Measurements from ENCODE around the gene LGALS4.
"Not testable (repeated sequence)": the region's sequence is repeated elsewhere in the genome, so short reads cannot be mapped to it uniquely, and the experiment has no call there.

Gene LGALS4, protein sequence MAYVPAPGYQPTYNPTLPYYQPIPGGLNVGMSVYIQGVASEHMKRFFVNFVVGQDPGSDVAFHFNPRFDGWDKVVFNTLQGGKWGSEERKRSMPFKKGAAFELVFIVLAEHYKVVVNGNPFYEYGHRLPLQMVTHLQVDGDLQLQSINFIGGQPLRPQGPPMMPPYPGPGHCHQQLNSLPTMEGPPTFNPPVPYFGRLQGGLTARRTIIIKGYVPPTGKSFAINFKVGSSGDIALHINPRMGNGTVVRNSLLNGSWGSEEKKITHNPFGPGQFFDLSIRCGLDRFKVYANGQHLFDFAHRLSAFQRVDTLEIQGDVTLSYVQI

DNA sequence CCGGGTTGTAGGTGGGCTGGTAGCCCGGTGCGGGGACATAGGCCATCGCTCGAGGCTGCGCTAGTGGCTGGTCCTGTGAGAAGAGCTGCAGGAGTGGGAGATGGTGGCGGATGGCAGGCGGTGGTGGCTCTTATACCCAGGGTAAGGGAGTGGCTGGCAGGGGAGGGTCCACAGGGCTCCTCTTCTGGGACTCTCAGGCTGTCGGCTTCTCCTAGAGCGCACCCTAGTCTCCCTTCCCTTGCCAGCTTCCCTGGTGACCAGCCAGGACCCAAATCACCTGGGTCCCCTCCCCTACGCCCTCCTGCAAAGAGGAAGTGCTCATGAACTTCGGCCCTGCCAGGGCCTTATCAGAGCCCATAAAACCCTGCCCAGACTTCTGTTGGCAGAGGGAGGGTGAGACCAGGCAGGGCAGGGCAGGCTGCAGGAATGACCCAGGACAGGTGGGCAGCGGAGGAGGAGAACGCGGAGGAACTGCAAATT is at the start of gene LGALS4:
TSS of gene LGALS4 (minus strand) at position 105 of the 480 bp plus-strand sequence. CDS start at position 46, 59 bp downstream.
- no peak for DNase-seq (ENCODE audit: low read depth in 4 of 4, low spot score in 1 of 4)

DNA sequence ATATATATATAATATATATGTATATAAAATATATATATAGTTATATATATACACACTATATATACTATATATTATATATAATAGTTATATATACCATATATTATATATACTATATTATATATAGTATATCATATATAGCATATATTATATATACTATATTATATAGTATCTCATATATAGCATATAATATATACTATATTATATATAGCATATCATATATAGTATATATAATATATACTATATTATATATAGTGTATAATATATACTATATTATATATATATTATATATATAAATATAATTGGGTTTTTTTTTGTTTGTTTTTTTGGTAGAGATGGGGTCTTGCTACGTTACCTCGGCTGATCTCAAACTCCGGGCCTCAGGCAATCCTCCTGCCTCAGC is 48.6 kb upstream of the LGALS4 start:
- DNase-seq (ENCODE audit: low read depth in 4 of 4, low spot score in 1 of 4): no peak

DNA sequence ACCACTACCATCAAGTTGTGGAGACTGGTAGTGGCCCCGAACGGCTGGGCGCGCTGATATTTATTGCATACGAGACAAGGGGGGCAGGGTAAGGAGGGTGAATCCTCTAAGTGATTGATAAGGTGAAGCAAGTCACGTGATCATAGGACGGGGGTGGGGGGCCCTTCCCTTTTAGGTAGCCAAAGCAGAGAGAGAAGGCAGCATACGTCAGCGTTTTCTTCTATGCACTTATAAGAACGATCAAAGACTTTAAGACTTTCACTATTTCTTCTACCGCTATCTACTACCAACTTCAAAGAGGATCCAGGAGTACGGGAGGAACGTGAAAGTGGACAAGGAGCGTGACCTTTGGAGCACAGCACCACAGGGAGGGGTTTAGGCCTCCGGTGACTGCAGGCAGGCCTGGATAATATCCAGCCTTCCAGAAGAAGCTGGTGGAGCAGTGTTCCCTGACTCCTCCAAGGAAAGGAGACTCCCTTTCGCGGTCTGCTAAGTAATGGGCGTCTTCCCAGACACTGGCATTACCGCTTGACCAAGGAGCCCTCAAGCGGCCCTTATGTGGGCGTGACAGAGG is 47.0 kb upstream of the LGALS4 start:
- DNase-seq (ENCODE audit: low read depth in 4 of 4, low spot score in 1 of 4): not testable (repeated sequence)

DNA sequence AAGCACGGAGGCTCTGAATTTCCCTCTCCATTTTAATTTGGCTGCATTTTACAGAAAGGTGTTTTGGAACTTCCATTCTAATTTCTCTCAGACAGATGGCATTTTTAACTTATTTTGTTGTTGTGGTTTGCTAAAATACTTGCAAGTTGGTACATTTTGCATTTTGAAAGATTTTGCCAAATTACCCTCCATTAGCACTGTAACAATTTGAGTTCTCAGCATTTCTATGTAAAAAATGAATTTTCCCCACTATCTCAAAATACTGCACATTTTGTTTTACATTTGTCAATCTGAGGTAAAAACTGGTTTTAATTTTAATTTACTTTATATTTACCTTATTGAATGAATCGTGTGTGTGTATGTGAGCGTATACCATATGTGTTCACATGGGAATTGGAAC is 44.1 kb upstream of the LGALS4 start:
- DNase-seq (ENCODE audit: low read depth in 4 of 4, low spot score in 1 of 4): no peak

- DNase-seq (ENCODE audit: low read depth in 4 of 4, low spot score in 1 of 4): not testable (repeated sequence)
These were observed 43.0 kb upstream of the LGALS4 start for GRCh38 chr19:38855751-38856150.

DNA sequence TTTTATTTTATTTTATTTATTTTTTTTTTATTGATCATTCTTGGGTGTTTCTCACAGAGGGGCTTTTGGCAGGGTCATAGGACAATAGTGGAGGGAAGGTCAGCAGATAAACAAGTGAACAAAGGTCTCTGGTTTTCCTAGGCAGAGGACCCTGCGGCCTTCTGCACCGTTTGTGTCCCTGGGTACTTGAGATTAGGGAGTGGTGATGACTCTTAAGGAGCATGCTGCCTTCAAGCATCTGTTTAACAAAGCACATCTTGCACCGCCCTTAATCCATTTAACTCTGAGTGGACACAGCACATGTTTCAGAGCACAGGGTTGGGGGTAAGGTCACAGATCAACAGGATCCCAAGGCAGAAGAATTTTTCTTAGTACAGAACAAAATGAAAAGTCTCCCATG is 42.2 kb upstream of the LGALS4 start:
- not testable (repeated sequence) for DNase-seq (ENCODE audit: low read depth in 4 of 4, low spot score in 1 of 4)

DNA sequence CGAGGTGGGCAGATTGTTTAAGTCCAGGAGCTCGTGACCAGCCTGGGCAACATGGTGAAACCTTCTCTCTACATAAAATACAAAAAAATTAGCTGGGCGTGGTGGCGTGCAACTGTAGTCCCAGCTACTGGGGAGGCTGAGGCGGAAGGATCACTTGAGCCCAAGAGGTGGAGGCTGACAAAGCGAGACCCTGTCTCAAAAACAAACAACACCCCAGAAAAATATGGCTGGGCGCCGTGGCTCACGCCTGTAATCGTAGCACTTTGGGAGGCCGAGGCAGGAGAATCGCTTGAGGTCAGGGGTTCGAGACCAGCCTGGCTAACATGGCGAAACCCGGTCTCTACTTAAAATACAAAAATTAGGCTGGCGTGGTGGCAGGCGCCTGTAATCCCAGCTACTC is 40.5 kb upstream of the LGALS4 start:
- no peak for DNase-seq (ENCODE audit: low read depth in 4 of 4, low spot score in 1 of 4)

- DNase-seq (ENCODE audit: low read depth in 4 of 4, low spot score in 1 of 4): no peak
These were observed 39.7 kb upstream of the LGALS4 start for GRCh38 chr19:38852231-38853044.

DNA sequence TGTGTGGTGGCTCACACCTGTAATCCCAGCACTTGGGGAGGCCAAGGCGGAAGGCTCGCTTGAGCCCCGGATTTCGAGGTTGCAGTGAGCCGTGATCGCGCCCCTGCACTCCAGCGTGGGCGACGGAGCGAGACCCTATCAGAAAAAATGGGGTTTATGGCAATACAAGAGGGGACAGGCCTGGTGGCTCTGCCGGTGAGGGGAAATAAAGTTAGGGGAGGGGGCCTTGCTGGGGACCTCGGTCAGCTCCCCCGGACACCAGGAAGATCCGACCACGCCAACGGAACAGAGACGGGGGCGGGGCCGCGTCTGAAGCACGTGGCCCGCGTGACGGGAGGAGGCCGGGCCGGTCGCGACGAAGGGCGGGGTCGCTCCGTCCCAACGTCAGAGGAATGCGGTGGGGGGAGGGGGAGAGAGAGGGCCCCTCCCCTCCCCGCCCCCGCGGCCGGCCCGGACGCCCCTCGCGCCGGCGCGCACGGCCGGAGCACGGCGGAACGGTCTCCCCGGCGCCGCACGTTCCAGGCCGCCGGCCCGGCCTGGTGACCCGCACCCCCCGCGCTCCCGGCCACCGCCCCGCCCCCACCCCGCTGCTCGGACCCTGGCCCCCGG is 39.0 kb upstream of the LGALS4 start:
- peak; percentile 83 to 91 (median 86) for DNase-seq (ENCODE audit: low read depth in 4 of 4, low spot score in 1 of 4)

DNA sequence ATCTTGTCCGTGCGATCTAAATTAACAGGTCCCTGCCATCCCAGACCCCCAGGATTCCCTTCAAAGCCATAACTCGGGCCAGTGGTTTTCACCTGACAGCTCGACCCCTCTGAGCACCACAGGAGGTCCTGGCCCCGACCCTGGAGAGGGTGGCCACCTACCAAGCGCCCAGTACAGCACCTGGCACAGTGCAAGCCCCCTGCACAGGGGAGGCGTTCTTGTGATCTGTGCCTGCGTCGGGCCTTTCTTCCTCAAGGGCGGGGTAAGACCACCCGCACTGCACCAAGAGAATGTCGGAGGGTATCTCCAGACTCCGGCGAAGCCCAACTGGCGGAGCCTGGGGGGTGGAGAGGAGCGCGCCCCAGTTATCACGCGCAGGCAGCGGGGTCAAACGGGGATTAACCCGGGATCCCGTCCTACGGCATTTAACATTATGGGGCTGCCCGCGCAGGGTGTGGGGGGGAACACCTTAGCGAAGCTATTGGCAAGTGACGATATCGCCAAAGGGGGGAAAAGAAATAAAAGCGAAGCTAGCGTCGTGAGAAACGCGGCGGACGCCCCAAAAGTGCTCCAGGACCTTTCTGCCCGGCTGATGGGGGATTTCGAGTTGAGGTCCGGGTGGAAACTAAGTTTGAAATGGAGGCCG is 38.4 kb upstream of the LGALS4 start:
- DNase-seq (ENCODE audit: low read depth in 4 of 4, low spot score in 1 of 4): no peak

DNA sequence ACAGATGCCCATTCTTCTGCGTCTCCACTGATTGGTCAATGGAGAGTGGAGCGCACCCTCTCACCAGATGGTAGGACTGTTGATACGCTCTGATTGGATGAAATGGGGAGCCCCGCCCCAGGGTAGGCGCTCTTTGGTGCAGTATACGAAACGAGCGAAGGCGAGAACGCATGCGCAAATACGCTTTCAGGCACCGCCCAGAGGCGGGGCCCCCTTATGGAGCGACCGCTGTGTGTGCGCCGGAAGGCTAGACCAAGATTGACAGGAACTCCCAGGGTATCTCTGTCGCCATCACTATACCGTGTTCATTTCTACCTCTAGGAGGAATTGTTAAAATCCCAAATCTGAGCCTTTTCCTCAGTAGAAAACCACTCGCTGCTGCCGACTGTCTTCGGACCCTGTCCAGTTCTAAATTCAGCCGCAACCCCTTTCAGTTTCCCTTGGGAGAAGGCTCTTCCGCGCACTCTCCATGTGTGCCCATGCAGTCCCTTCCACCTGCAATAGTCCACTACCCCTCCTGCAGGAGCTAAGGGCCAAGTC is 37.8 kb upstream of the LGALS4 start:
- peak in 3 of 4 experiments; percentile 91 to 98 (median 96) for DNase-seq (ENCODE audit: low read depth in 4 of 4, low spot score in 1 of 4)

- peak; percentile 97 to 99 (median 98) for DNase-seq (ENCODE audit: low read depth in 4 of 4, low spot score in 1 of 4)
These were observed 37.2 kb upstream of the LGALS4 start, which contains the start of gene HNRNPL for GRCh38 chr19:38849860-38850435. TSS of gene HNRNPL (minus strand) at chr19:38849986. CDS start at chr19:38849966, 20 bp downstream.

DNA sequence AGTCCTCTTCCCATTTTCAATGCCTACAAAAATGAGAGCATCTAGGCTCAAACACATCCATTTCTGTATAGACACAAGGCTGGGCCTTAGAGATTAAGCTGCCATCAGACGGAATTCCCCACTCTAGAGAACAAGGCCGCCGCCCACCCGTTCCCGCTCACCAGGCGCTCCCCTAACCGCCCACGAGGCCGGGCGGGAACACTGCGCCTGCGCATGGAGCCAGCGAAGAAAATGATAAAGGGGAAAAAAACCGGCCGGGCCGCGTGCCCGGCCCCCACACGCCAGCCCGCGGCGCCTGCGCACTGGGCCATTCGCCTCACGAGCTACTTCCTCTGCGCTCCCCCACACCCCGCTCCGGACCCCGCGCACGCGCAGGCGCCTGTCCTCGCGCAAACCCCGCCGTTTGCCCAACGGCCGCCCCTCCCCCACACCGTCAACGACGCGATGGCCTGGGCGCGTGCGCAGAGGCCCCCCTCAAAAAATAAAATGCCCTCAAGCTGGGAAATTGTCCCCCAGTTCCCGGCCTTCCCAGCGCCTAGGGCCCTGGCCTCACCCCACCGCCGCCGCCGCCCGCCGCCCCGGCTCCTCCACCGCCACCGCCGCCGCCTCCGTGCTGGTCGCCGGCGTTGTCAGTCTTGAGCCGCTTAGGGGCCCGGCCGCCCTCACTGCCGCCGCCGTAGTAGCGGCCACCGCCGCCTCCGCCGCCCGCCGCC is 36.6 kb upstream of the LGALS4 start:
- DNase-seq (ENCODE audit: low read depth in 4 of 4, low spot score in 1 of 4): peak; percentile 97 to 99 (median 98)

GRCh38 chr19:38848299-38849146 is 35.8 kb upstream of the LGALS4 start:
- DNase-seq (ENCODE audit: low read depth in 4 of 4, low spot score in 1 of 4): no peak

DNA sequence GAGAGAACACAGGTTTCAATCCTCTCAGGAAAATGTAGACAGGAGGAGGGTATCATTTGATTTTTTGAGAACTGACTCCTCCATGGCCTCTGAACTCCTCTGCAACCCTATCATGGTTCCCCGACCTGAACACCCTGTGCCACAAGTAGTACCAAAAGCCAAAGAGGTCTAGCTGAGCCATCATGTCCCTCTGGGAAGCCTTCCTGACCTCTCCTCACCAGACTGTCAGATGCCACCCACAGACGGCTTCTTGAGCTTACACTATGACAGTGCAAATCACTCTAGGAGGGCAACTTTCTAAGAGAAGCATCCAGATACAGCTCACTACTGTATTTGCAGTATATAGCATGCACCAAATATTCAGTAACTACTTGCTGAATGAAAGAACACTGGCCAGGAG is 33.4 kb upstream of the LGALS4 start:
- no peak for DNase-seq (ENCODE audit: low read depth in 4 of 4, low spot score in 1 of 4)

DNA sequence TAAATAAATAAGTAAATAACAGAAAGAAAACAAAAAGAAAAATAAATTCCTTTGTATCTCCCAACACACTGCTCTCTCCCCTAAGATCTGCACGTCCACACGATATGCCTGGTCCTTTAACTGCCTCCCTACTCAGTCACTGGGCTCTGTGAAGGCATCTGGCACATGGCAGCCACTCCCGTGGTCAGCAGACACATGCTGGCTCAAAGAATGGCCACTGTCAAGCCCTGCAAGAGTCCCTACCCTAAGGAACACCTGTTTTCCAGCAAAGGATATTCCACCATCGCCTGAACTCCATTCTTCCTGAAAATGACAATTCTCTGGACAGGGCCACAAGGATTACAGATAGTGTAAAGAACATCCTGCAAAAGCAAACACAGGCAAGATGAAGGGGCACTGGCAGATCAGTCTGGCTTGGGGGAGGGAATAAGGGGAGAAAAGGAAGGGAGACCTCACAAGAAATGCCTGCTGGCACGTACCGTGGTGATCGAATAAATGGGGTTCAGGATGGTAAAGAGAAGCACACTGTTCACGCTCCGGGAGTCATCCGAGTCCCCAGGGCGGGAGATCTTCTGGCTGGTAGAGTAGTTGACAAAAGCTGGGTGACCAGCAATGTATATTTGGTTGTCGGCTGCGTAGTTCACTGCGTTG is 32.8 kb upstream of the LGALS4 start:
- DNase-seq (ENCODE audit: low read depth in 4 of 4, low spot score in 1 of 4): no peak

- no peak for DNase-seq (ENCODE audit: low read depth in 4 of 4, low spot score in 1 of 4)
These were observed 31.4 kb upstream of the LGALS4 start for GRCh38 chr19:38844093-38844686.
